HCT116 (cell line): Measurements from ENCODE around the gene IGSF9B. TPM values are rescaled to one million over a fixed set of nuclear protein-coding genes. Genes with fewer than 3 reads are reported as not detected.

Experiments
- ATAC-seq: fragments of 200-7000 bp; cut with Tn5 transposase; 2 replicates; pipeline ENCODE4 v1.9.1; 2020; ENCODE audit warnings: mild to moderate bottlenecking, moderate library complexity
- BruUV-seq: library from RNA; stranded (reverse); fragments of 400-500 nt; replicated peaks from 2 replicates; lab custom pipeline; 2021; lab: Mats Ljungman, UMichigan
- CTCF ChIA-PET: fragments of 300-600 bp; sonication (Branson Sonifier 250); formaldehyde crosslinking; loops from one replicate; lab custom pipeline; 2021; ENCODE audit warnings: antibody characterized with exemption; lab: Charles Lee
- POLR2A ChIA-PET: fragments of 300-600, 350-600 bp; sonication (Branson Sonifier 250); formaldehyde crosslinking; loops from one replicate; lab custom pipeline; 2021; ENCODE audit warnings: antibody characterized with exemption; lab: Charles Lee
- RAD21 ChIA-PET, 2 experiments: fragments of 300-600 bp; sonication (Branson Sonifier 250); formaldehyde crosslinking; loops; one replicate each; lab custom pipeline; 2023; ENCODE audit warnings: low total read pairs in 2 of 2; ENCODE audit not compliant: uncharacterized antibody in 2 of 2, unreplicated experiment in 2 of 2, low non-redundant PET in 1 of 2; lab: Charles Lee
- DNase-seq: peaks from one replicate; pipeline ENCODE4 v3.0.0-alpha.2; 2010; ENCODE audit warnings: low read depth, low spot score
- H2AFZ ChIP-seq: fragments of 200-600 bp; shearing (Covaris generic), sonication (generic); 2 replicates; pipeline ENCODE4 v1.6.1; 2017; ENCODE audit warnings: low read depth, mixed run types, mixed read lengths, antibody characterized with exemption, low read length; ENCODE audit not compliant: poor library complexity, severe bottlenecking
- H3K27ac ChIP-seq: 2 replicates; pipeline ENCODE4 v1.5.1; 2012; ENCODE audit warnings: low read depth, low read length
- H3K27me3 ChIP-seq: fragments of 200-600 bp; sonication (generic); 2 replicates; pipeline ENCODE4 v1.6.1; 2016; ENCODE audit warnings: mixed run types, low read length, mixed read lengths; ENCODE audit not compliant: insufficient read depth
- H3K36me3 ChIP-seq, 2 experiments: fragments of 200-500 bp in 1 of 2; fragments of 200-600 bp in 1 of 2; sonication (Bioruptor generic) in 1 of 2; sonication (generic) in 1 of 2; 2 replicates each; pipeline versions ENCODE4 v1.5.1 to v1.6.1; 2014 to 2016; ENCODE audit warnings: low read length in 2 of 2, inconsistent platforms in 1 of 2, mixed read lengths in 1 of 2, mixed run types in 1 of 2; ENCODE audit not compliant: insufficient read depth in 2 of 2, control insufficient read depth in 1 of 2
- H3K4me1 ChIP-seq, 2 experiments: fragments of 200-600 bp in 1 of 2; sonication (generic) in 1 of 2; 2 replicates each; pipeline versions ENCODE4 v1.5.1 to v1.6.1; 2012 to 2017; ENCODE audit warnings: low read length in 2 of 2, inconsistent platforms in 1 of 2, mild to moderate bottlenecking in 1 of 2, mixed read lengths in 1 of 2, mixed run types in 1 of 2, moderate library complexity in 1 of 2; ENCODE audit not compliant: insufficient read depth in 2 of 2, control insufficient read depth in 1 of 2
- H3K4me2 ChIP-seq: fragments of 200-600 bp; sonication (generic); 2 replicates; pipeline ENCODE4 v1.6.1; 2017; ENCODE audit warnings: mixed run types, low read length, mixed read lengths
- H3K4me3 ChIP-seq, 2 experiments: fragments of 200-600 bp in 1 of 2; sonication (generic) in 1 of 2; replicated peaks in 1 of 2; 2 replicates each; pipeline ENCODE4 v1.5.1; 2011 to 2016; ENCODE audit warnings: low read length in 2 of 2, control low read depth in 1 of 2, low read depth in 1 of 2, mild to moderate bottlenecking in 1 of 2, mixed read lengths in 1 of 2, mixed run types in 1 of 2
- H3K79me2 ChIP-seq: fragments of 200-600 bp; sonication (generic); 2 replicates; pipeline ENCODE4 v1.6.1; 2017; ENCODE audit warnings: mild to moderate bottlenecking, mixed run types, low read length, moderate library complexity, mixed read lengths; ENCODE audit not compliant: insufficient read depth
- H3K9ac ChIP-seq: fragments of 200-600 bp; sonication (generic); 2 replicates; pipeline ENCODE4 v1.6.1; 2016; ENCODE audit warnings: low read length, mixed read lengths
- H3K9me2 ChIP-seq: fragments of 200-600 bp; sonication (generic), shearing (Covaris generic); 2 replicates; pipeline ENCODE4 v1.6.1; 2017; ENCODE audit warnings: mixed run types, mild to moderate bottlenecking, moderate library complexity; ENCODE audit not compliant: insufficient read depth
- H3K9me3 ChIP-seq, 2 experiments: fragments of 200-500 bp in 1 of 2; fragments of 200-600 bp in 1 of 2; sonication (Bioruptor generic) in 1 of 2; sonication (generic) in 1 of 2; 2 replicates each; pipeline ENCODE4 v1.6.1; 2014 to 2017; ENCODE audit warnings: low read length in 2 of 2, mixed read lengths in 2 of 2, inconsistent platforms in 1 of 2, low read depth in 1 of 2, mild to moderate bottlenecking in 1 of 2, mixed run types in 1 of 2, moderate library complexity in 1 of 2; ENCODE audit not compliant: control insufficient read depth in 1 of 2, insufficient read depth in 1 of 2
- H4K20me1 ChIP-seq: fragments of 200-600 bp; sonication (generic), shearing (Covaris generic); 2 replicates; pipeline ENCODE4 v1.6.1; 2017; ENCODE audit warnings: mixed run types, mild to moderate bottlenecking, moderate library complexity; ENCODE audit not compliant: insufficient read depth
- ATF3 ChIP-seq: IDR thresholded peaks from 2 replicates; pipeline ENCODE4 v1.6.1; 2012
- CEBPB ChIP-seq: IDR thresholded peaks from 2 replicates; pipeline ENCODE4 v1.6.1; 2012; ENCODE audit warnings: low read depth
- EGR1 ChIP-seq: IDR thresholded peaks from 2 replicates; pipeline ENCODE4 v1.6.1; 2012; ENCODE audit warnings: low read depth
- ELF1 ChIP-seq: IDR thresholded peaks from 2 replicates; pipeline ENCODE4 v1.6.1; 2012; ENCODE audit warnings: low read depth, borderline replicate concordance
- EZH2 ChIP-seq: fragments of 200-600 bp; sonication (generic); IDR thresholded peaks from 2 replicates; pipeline ENCODE4 v1.6.1; 2017; ENCODE audit warnings: antibody characterized with exemption, mixed run types
- FOSL1 ChIP-seq: IDR thresholded peaks from 2 replicates; pipeline ENCODE4 v1.6.1; 2012; ENCODE audit warnings: low read depth
- POLR2A ChIP-seq: IDR thresholded peaks from 2 replicates; pipeline ENCODE4 v1.7.0; 2011; ENCODE audit warnings: borderline replicate concordance; ENCODE audit not compliant: insufficient read depth, insufficient read length; ENCODE audit errors: extremely low read depth
- REST ChIP-seq: IDR thresholded peaks from 2 replicates; pipeline ENCODE4 v1.6.1; 2012; ENCODE audit warnings: low read depth
- SP1 ChIP-seq: IDR thresholded peaks from 2 replicates; pipeline ENCODE4 v1.6.1; 2012; ENCODE audit warnings: low read depth
- TCF7L2 ChIP-seq: IDR thresholded peaks from 2 replicates; pipeline ENCODE4 v1.7.0; 2011; ENCODE audit warnings: borderline replicate concordance, inconsistent platforms; ENCODE audit not compliant: insufficient read depth, insufficient read length; ENCODE audit errors: extremely low read depth
- YY1 ChIP-seq: IDR thresholded peaks from 2 replicates; pipeline ENCODE4 v1.6.1; 2011; ENCODE audit warnings: low read length, low read depth, moderate library complexity, mild to moderate bottlenecking; ENCODE audit not compliant: insufficient replicate concordance; ENCODE audit errors: extremely low read depth
- ZFX ChIP-seq: fragments of 450-650 bp; IDR thresholded peaks from 2 replicates; pipeline ENCODE4 v1.6.1; 2017
- ZNF274 ChIP-seq: fragments of 200-500 bp; sonication (Bioruptor generic); IDR thresholded peaks from 2 replicates; pipeline ENCODE4 v1.6.1; 2014; ENCODE audit warnings: mild to moderate bottlenecking, low read depth, low read length, inconsistent platforms
- intact Hi-C: fragments of 100-400 bp; cut with micrococcal nuclease; formaldehyde crosslinking; loops from 2 replicates; pipeline ENCODE4 v1.10.0; 2022
- total RNA-seq: library from RNA; stranded (reverse); gene quantifications from one replicate; pipeline ENCODE4 v1.2.1, GENCODE V29; 2021; ENCODE audit not compliant: unreplicated experiment
- TF ChIP-seq, protein P1 (sequence below): IDR thresholded peaks from 2 replicates; pipeline ENCODE4 v1.6.1; 2011; ENCODE audit warnings: mild to moderate bottlenecking, low read length, moderate library complexity; ENCODE audit not compliant: insufficient replicate concordance; ENCODE audit errors: extremely low read depth

The IGSF9B gene
- total RNA-seq, 1 experiment from 2014 or later, result 12.4 TPM

DNA sequence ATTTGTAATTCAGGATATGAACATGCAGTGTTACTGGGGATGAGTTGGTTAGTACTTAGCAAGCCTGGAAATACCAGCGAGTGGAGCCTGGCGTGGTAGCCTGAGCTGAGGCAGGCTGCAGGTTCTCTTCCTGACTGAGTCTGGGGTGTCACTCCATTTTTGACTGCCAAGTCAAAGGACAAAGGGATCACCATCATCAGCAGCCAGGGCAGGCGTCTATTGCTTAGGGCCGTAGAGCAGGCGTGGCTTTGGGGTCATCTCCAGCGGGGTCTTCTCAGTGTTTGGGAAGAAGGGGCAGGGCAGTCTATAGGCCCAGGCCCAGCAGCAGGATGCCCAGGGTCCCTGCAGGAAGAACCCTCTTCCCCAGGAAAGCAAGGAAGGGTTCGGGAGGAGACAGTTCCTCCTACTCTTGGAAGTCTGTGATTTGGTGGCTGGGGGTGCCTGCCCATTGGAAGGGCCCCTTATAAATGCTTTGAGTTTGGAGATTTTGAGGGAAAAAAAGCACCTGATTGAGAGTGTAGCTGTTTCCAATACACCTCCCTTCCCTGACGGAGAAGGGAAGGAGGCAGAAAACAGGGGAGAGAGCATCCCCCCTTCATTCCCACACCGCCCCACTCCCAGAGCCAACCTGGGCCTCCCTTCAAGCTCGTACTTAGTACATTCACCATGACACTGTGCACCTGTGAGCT is 60.0 kb downstream of the IGSF9B start:
- intact Hi-C loops, result no loop called here
- CTCF ChIA-PET, result no interaction called here

More for the DNA sequence above, 60.0 kb downstream of the IGSF9B start:
- Histone ChIP-seq H3K79me2 (no peaks in the 10 kb centered on the region), H3K9me3 (no peaks in the 10 kb centered on the region), H3K4me3 (no peak overlapping the region), H3K4me1 (no peaks in the 10 kb centered on the region), H3K9ac (no peak overlapping the region), H2AFZ (no peak overlapping the region)
- ChIA-PET RAD21 (no interaction called here), POLR2A (no interaction called here)
- DNase-seq, result no peak
- no TSS peak for BruUV-seq
- TF ChIP-seq SP1 (no peak), CEBPB (no peak), ZFX (no peak), YY1 (no peak), ELF1 (no peak), FOSL1 (no peak), ATF3 (no peak), EZH2 (no peak), TCF7L2 (no peak), REST (no peak), ZNF274 (no peak), POLR2A (no peak), EGR1 (no peak)
- TF ChIP-seq, protein P1, sequence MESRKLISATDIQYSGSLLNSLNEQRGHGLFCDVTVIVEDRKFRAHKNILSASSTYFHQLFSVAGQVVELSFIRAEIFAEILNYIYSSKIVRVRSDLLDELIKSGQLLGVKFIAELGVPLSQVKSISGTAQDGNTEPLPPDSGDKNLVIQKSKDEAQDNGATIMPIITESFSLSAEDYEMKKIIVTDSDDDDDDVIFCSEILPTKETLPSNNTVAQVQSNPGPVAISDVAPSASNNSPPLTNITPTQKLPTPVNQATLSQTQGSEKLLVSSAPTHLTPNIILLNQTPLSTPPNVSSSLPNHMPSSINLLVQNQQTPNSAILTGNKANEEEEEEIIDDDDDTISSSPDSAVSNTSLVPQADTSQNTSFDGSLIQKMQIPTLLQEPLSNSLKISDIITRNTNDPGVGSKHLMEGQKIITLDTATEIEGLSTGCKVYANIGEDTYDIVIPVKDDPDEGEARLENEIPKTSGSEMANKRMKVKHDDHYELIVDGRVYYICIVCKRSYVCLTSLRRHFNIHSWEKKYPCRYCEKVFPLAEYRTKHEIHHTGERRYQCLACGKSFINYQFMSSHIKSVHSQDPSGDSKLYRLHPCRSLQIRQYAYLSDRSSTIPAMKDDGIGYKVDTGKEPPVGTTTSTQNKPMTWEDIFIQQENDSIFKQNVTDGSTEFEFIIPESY, result no peak
- TF ChIP-seq, all 23 proteins: peak for 0
- H3K36me3 ChIP-seq, result no peaks in the 10 kb centered on the region
- H3K27me3 ChIP-seq, result peaks cover 4% of the 10 kb centered on the region; the same call in 1 of the 2 replicates
- H3K4me2 ChIP-seq, result no peak overlapping the region
- no peak for ATAC-seq
- H3K9me2 ChIP-seq, result no peaks in the 10 kb centered on the region
- no peaks in the 10 kb centered on the region for H4K20me1 ChIP-seq
- H3K27ac ChIP-seq, result no peak overlapping the region
